Hepatocyte (in vitro differentiated cells): ENCODE results near the gene MYO5A.

Source experiments
- CTCF ChIP-seq: fragments of 200-600 bp; sonication (generic); IDR thresholded peaks from 2 replicates; pipeline ENCODE4 v1.5.1; 2016; ENCODE audit warnings: antibody characterized with exemption, mild to moderate bottlenecking; ENCODE audit not compliant: poor library complexity
- EZH2 ChIP-seq: fragments of 200-600 bp; sonication (generic); IDR thresholded peaks from 2 replicates; pipeline ENCODE4 v1.6.1; 2016; ENCODE audit warnings: antibody characterized with exemption, mild to moderate bottlenecking, borderline replicate concordance

- TF ChIP-seq CTCF: no peak
- TF ChIP-seq EZH2: no peak
Observed at GRCh38 chr15:52317022-52317421, 211.7 kb downstream of the MYO5A start.
